NCI-H524 treated with DMSO at 0.1 percent for 48 hours (cell line): ENCODE measurements around the gene DCX.

ENCODE experiments used
- DNase-seq: peaks from one replicate; lab custom pipeline; 2025; lab: John Stamatoyannopoulos, UW

DCX gene

DNA sequence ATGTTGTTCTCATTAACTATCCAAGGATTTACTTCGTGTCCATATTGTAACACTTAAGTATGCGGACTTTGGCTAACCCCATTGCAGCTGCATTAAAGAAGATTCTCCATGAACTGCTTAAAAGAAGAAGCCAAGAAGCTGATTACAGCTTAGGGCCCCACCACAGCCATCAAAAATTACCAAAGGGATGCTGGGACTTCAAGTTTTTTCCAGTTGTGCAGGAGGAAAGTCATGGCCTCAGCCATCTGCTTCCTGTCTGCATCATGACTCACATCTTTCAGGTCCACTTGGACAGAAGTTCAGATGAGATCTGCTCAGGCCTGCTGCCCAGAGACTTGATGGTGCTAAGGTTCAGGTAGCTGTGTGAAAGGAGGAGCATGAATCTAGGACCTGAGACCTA lies 102.9 kb downstream of the DCX start:
- no peak for DNase-seq

DNA sequence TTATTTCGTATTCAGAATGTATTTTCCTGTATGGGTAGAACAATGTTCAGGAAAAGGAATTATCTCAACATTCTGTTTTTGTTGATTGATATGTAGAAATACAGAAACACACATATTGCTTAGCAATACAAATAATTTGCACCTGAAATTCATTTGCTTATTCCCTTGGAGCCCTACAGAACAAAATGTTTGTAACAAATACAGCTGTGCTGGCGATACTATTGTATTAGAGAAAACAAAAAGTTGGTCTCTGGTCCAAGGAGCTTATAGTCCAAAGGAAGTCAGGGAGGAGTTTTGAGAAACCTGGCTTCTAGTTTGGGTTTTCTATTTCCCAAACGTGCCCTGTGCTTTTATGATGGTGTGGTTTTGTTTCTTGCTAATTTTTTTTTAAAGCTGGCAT lies 104.0 kb downstream of the DCX start:
- DNase-seq: no peak

DNA sequence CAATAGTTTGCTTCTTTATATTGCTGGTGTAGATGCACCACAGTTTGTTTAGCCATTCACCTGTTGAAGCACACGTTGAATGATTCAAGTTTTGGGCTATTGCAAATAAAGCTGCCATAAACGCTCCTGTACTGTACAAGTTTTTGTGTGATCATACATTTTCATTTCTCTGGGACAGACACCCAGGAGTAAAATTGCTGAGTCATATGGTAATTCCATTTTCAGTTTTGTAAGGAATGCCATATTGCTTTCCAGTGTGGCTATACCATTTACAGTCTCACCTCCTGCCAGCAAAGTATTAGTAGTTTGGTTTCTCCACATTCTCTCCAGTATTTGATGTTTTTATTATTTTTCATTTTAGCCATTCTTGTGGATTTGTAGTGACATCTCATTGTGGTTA lies 109.7 kb downstream of the DCX start:
- DNase-seq: no peak

DNA sequence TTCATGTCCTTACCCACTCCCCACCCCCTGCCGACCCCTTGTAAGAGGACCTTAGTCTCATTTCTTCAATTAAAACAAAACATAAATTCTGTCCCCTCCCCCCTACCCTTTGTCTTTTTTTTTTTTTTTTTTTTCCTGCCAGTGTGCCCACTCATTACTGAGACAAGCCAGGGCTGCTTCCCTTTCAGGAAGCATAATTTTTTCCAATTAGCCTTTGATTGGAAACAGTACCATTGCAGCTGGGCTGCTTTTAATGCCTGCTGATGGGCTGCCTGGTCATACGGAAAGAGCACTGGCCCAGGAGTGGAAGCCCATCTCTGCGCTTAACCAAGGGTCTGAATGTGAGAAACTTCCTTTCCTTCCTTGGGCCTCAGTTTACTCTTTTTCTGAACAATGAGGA lies 123.2 kb downstream of the DCX start:
- DNase-seq: no peak

DNA sequence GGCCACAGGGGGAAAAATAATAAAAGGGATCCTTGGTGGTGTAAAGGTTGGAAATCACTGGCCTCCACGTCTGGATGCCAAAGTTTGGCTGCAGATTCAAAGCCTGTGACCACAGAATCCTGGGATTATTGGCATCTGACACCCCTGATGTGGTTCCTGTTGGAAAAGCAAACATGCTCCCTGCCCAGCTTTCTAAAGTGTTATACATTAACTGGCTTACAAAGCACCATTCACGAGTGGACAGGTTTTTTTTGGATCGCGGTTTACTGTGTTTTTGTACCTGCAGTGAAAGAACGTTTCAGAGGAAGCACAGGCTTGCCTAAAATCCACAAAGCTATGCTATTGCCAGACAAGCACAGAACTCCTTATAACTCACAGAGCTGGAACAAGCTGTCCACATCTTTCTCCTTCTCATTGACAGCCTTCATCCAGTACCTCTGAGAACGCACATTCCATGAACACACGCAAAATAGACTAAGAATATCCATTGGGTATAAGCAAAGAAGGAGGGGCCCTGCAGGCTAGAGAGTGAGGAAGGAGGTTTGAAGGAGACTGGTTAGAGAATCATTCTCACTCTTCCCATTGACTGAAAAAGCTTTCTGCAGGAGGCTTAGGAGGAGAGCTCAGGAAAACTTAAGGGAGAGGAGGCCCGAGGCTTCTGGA lies 127.2 kb downstream of the DCX start:
- DNase-seq: no peak

DNA sequence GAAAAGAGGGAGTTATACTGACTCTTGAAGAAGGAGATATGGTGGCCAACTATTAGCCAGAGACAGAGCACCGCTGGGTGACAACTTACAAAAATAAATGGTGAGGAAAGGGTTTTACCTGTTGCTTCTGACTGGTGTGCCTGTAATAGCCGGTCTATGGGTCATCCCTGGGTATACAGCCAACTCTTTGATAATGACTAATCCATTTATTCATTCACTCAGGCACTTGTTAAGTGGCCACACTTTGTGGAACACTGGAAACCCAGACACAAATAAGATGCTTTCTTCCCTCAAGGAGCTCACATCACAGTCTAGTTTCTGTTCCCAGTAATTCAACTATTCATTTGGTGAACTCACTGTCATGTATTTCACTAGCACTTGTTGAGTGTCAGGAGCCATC lies 128.5 kb downstream of the DCX start:
- no peak for DNase-seq

DNA sequence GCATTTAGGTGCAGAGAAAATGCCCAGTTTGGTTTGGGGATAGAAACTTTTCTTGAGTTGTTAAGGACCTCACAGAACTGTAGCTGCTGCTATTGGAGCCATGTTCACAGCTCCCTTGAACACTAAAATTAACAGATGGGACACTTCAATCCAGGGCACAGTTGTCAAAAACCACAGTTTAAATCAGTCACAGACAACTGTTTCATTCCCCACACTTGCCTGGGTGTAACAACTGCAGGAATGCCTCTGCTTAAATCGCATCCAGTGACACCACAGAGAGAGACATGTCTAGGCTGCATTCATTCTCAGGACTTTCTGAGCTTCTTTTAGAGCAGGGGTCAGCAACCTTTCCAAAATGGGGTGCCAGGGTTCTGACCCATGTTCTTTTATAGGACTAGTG lies 129.0 kb downstream of the DCX start:
- DNase-seq: no peak

DNA sequence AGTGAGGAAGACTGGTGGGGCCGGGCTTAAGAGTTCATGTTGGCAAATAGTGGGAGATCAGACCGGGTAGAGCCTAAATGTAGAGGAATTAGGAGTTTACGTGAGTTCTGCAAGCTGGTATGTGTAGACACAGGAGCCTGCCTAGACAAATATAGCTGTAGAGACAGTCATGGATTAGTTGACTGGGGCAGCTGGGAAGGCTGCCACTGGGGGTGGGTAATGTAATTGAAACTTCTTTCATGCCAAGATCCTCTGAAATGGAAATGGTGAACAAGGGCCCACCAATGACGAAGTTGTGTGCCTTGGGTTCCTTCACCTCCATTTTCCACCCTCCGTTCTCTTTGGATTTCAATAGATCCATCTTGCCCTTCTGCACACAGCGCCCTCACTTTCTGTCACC lies 129.9 kb downstream of the DCX start:
- no peak for DNase-seq

DNA sequence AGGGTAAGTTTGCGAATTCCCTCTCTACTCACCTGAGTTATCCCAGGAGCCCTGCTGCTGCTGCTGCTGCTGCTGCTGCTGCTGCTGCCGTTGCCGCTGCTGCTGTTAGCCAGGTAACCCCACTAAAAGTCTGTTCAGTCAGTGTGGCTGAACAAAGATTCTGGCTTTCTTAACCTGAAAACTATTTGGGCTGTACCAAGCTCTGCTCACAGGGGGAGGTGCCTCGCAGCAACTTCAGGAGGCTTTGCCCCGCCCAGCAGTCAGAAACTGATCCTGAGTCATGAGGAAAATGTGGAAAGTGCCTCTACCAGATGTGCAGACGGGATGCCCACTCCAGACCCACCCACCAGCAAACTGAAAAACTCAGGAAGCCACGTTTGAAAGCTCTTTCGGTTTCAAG lies 141.7 kb downstream of the DCX start, which contains the start of gene CAPN6:
TSS of gene CAPN6 (minus strand) at position 145 of the 400 bp plus-strand sequence. CDS start 6,547 bp downstream, outside the sequence.
- no peak for DNase-seq

DNA sequence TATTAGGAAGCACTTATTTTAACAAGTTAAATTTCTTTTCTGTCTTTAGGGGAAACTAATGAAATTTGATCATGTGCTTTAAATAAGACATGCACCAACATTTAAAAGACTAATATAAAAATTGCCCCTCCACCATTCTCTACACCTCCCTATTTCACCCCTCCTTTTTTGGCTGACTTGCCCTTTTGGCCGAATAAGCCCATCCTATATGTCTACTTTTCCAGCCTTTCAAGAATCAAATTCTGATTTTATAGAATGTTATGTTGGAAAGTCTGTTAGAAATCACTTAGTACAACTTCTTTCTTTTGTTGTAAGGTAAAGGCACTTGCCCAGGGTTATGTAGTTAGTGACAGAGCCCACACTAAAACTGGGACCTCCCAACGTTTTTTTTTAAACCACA lies 143.5 kb downstream of the DCX start:
- DNase-seq: no peak

DNA sequence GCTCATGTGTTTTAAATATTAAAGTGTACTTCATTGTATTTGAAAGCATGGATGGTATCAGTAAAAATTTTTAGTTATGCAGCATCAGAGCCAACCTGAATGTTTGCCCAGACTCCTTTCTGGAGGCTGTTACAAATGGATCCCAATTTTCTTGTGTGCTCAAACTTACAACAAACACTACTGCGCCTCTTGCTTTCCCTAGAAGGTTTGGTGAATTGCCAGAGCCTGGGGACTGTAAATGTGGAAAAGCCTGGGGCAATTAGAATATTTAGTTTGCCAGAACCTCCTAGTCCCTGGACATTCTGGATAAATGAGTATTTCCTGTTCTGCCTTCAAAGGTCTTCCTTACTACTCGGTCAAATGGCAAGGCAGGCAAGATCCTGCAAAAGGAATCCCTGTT lies 146.5 kb downstream of the DCX start:
- DNase-seq: no peak

DNA sequence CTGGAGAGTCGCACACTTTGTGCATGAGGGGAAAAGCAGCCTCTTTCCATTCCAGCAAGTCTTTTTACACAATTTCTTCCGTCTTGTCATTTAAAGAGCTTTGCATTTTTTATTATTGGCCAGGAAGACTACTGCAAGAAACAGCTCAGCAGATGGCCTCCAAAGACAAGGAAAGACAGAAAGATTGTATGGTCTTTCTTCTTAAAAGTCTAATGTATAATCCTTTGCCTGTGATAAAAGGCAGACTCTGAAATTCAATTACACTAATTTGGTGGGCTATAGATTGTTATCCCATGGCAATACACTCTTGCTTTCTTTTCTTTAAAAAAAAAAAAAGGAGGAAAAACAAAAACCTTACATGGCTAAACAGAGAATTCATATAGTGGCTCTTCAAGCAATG lies 147.6 kb downstream of the DCX start:
- DNase-seq: no peak

DNA sequence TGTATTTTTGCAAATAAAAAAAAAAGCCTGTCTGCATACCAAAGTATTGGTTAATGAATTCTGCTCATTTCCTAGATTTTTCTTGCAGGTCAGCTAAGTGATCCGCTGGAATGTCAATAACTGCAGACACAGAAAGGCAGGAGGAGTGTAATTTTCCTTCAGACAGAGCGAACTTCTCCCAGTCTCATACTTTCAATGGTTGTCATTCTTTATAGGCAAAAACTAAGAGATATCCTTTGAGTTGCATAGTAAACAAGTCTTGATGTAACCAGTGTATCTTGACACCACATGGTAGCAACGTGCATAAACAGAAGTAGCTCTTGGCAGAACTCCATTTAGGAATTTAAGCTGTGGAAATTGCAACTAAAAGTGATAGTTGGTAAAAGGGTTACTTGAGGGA lies 149.9 kb downstream of the DCX start:
- no peak for DNase-seq

DNA sequence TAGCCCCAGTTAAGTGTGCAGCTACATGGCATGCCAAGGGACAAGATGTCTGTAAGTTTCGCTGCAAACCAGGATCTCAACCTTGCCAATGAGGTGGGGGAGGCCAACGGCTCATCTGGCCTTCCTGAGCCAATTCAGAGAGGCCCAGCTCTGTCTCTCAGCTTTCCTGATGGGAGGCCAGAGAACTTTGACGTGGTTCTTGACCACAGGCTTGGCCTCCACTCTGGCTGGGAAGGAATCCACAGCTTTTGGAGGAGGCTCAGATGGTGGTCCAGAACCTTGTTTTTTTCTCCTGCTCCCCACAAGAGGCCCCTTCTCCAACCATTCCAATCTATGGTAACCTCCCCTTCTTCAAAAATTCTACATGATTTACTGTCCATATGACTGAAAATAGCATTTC lies 151.5 kb downstream of the DCX start:
- DNase-seq: no peak

DNA sequence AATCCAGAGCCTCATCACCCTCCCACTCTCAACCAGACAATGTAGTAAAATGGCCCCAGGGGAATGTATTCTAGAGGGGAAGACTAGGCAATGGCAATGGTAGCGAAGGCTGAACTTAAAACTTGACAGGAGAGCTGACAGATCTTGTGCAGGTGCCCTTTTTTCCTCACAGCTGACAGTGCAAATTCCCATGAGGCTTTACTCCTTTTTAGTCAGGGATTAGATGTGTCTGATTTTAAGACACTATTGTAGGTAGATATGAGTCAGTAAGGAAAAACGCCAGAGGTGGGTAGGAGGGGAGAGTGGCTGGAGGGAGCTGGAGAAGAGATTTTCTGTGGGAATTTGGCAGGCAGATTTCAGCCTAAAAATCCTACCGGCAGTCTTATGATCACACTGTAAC lies 152.4 kb downstream of the DCX start:
- DNase-seq: no peak

DNA sequence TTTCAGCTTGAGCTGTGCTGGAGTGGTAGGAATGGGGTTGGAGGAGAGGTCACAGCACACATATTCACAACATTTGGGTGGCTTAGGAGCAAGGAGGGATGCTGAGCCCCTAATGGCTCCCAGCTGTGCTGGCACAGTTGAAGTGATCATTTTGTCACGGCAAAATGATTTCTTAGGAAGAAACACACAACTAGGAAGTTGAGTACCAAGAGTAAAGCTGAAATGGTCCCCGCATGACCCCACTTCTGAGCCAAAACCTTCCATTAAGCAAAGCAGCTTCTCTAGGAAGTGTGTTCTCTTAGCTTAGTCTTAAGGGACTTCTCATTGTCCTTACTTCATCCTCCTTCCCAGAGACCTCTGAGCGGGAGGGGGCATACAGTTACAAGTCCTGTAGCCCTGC lies 154.3 kb downstream of the DCX start:
- no peak for DNase-seq

DNA sequence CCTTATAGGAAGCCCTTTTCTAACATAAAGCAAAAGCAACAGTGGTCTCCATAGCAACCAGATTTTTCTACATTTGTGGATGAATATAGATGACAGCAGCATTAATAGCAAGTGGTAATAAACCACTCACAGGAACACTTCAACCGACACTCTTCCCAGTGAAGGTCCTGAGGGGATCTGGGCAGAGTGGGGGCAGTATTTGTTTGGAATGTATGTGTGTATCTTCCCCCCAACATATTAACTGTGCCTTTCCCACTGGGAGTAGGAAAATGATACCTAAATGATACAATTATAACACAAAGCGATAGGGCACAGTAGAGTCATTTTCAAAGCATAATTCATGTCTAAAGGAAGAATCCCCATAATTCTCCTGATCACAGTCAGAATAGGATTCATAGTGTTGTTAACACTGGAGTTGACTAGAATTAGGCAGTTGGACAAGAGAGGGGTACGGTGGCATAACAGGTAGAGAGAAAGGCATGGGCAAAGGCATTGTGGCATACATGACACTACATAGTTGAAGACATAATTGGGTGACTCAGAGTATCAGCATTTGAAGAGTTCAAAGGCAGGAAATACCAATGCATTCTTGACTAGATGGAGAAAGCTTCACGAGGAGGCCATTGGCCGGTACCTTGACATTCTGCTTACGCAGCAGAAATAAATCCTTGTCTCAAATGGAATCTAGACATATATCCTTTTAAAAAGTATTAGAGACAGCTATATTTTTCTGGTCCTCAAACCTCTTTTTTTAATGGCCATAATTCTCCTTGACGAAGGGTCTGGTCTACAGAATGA lies 156.9 kb downstream of the DCX start:
- DNase-seq: no peak

DNA sequence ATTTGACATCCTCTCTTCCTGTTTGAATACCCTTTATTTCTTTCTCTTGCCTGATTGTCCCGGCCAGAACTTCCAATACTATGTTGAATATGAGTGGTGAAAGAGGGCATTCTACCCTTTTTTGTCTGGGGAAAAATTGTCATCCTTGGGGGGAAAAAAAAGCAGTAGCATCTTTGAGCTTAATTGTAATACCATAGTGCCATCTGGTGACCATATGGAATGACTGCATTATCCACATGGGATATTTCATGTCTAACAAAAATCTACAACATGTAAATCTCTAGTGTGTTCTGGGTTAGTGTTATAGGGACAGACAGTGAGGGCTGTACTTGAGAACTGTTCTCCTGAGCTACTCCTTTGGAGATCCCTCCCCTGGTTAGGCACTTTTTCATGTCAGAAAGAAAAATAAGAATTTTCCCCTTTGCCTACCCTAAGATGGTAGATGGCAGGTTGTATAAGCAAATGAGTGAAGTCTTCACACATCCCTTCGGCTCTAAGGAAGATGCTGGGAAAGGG lies 167.7 kb downstream of the DCX start:
- no peak for DNase-seq
